Spleen (tissue), 7 donors: Measurements from ENCODE around the gene TMEM38B.
"Not testable (repeated sequence)": the region's sequence is repeated elsewhere in the genome, so short reads cannot be mapped to it uniquely, and the experiment has no call there.

Source experiments
- CTCF ChIP-seq, 11 experiments: fragments of 200-600 bp in 7 of 11; fragments of 450-650 bp in 4 of 11; sonication (generic) in 4 of 11; IDR thresholded peaks in 8 of 11; conservative IDR thresholded peaks in 3 of 11; 1 replicate in 7 of 11; 2 replicates in 4 of 11; pipeline versions ENCODE4 v1.4.0 to v1.8.0; 2016 to 2021; ENCODE audit warnings: antibody characterized with exemption in 11 of 11, inconsistent platforms in 4 of 11, mild to moderate bottlenecking in 1 of 11
- POLR2A ChIP-seq, 3 donors: fragments of 450-650 bp; IDR thresholded peaks; one replicate each; pipeline ENCODE4 v1.5.1; 2017; ENCODE audit warnings: antibody characterized with exemption in 3 of 3, mild to moderate bottlenecking in 1 of 3
- POLR2AphosphoS5 ChIP-seq, 3 donors: sonication (generic); formaldehyde crosslinking; IDR thresholded peaks; one replicate each; pipeline ENCODE4 v1.5.1; 2017; ENCODE audit warnings: antibody characterized with exemption in 3 of 3
- donor health status: DM: no; HTN: no; CAD: no; lungs with moderate emphysema.
- donor health status: DM: no; HTN: no; CAD: no.
- donor health status: DM: no; HTN: no; CAD: no.

- TF ChIP-seq CTCF (IDR thresholded peaks at IDR 0.05 in 8 of 11, conservative IDR thresholded peaks at IDR 0.05 in 3 of 11); POLR2AphosphoS5 (IDR thresholded peaks at IDR 0.05); POLR2A (IDR thresholded peaks at IDR 0.05): not testable (repeated sequence)
Measured at GRCh38 chr9:105786796-105787195, 92.5 kb downstream of the TMEM38B start.
